ENCODE data around the gene PHRF1. TPM values are rescaled to one million over a fixed set of nuclear protein-coding genes. Genes with fewer than 3 reads are reported as not detected.

The PHRF1 gene
- total and polyA plus RNA-seq, 11 donors, result 11.6 to 21.3 (median 18.1) TPM

GRCh38 chr11:660281-660680, 84.0 kb downstream of the PHRF1 start:
- intact Hi-C loops (cut with DNase I), result loop anchor here in 5 of 10 donors (5.0 to 10.0 kb wide), 3 partner anchors 62 to 67 kb away; no protein-coding TSS in a partner anchor
- ATAC-seq, result no peak
- no peak for TF ChIP-seq POLR2A (IDR thresholded peaks at IDR 0.05)
- Histone ChIP-seq H3K27ac (no peak overlapping the region), H3K4me3 (no peak overlapping the region), H3K36me3 (peaks cover 0 to 66% (median 26%) of the 10 kb centered on the region in 9 donors), H3K27me3 (no peaks in the 10 kb centered on the region), H3K4me1 (peaks cover 0 to 2% (median 0%) of the 10 kb centered on the region in 12 donors), H3K9me3 (no peaks in the 10 kb centered on the region)
- 84 to 91% (median 87%) methylated on average over 14 to 19 of the region's 19 CpGs for WGBS, 4 donors
- no peak for DNase-seq

- Histone ChIP-seq H3K4me3 (no peak overlapping the region), H3K4me1 (peaks cover 0 to 7% (median 2%) of the 10 kb centered on the region in 12 donors), H3K36me3 (peaks cover 0 to 66% (median 28%) of the 10 kb centered on the region in 9 donors), H3K27me3 (no peaks in the 10 kb centered on the region), H3K9me3 (no peaks in the 10 kb centered on the region), H3K27ac (peak overlapping the region in 1 of 12 donors; percentile 3)
- DNase-seq (no peak), ATAC-seq (peak in 2 of 4 donors; percentile 22 to 27)
- TF ChIP-seq CTCF (IDR thresholded peaks at IDR 0.05) (no peak), POLR2A (IDR thresholded peaks at IDR 0.05) (no peak)
- 81 to 83% (median 83%) methylated on average over 17 to 19 of the region's 19 CpGs for WGBS, 4 donors
- intact Hi-C loops (cut with DNase I), result loop anchor here in 5 of 10 donors (5.0 to 10.0 kb wide), 3 partner anchors 61 to 66 kb away; no protein-coding TSS in a partner anchor
Observed at GRCh38 chr11:660681-661444, 84.6 kb downstream of the PHRF1 start.

MicroRNAs encoded within 50 kb of the gene (microRNA counts, 767-probe panel; counts per million panel counts)
- 71.6 to 1,525 counts per million in 2 donors for microRNA hsa-miR-210

Small RNA genes lying within 50 kb of the gene (microRNA-seq; reads per million reads assigned to microRNA genes)
- 142 to 377 (median 269) reads per million in 4 donors for gene MIR210

Other genes starting within 250 kb of the PHRF1 start
- gene B4GALNT4, start 207.0 kb upstream of the PHRF1 start, total RNA-seq, result 1 to 10 TPM in 2 of 9 donors, under 1 TPM in 5, not detected in 2; 0.28 to 1.9 (median 0.67) TPM
- gene B4GALNT4, start 207.0 kb upstream of the PHRF1 start, polyA plus RNA-seq, result under 1 TPM; 0.68 to 0.91 TPM
- 1 to 10 TPM in 5 of 9 donors, under 1 TPM in 4; 0.15 to 2.0 (median 1.0) TPM for gene PKP3, start 182.3 kb upstream of the PHRF1 start, total RNA-seq
- gene PKP3, start 182.3 kb upstream of the PHRF1 start, polyA plus RNA-seq, result under 1 TPM; 0.17 to 0.34 TPM
- gene SIGIRR, start 161.5 kb upstream of the PHRF1 start, total RNA-seq, result 10 to 100 TPM; 22.6 to 65.6 (median 30.4) TPM
- 100 to 1,000 TPM in 1 of 2 donors, 10 to 100 TPM in 1; 41.2 to 105 TPM for gene SIGIRR, start 161.5 kb upstream of the PHRF1 start, polyA plus RNA-seq
- gene ANO9, start 134.5 kb upstream of the PHRF1 start, total RNA-seq, result 1 to 10 TPM in 2 of 9 donors, under 1 TPM in 1, not detected in 6; 0.21 to 3.1 (median 2.7) TPM
- gene ANO9, start 134.5 kb upstream of the PHRF1 start, polyA plus RNA-seq, result under 1 TPM; 0.07 to 0.19 TPM
- gene PTDSS2, start 126.2 kb upstream of the PHRF1 start, total RNA-seq, result 10 to 100 TPM; 20.3 to 43.0 (median 25.7) TPM
- 10 to 100 TPM; 33.1 to 36.2 TPM for gene PTDSS2, start 126.2 kb upstream of the PHRF1 start, polyA plus RNA-seq
- 100 to 1,000 TPM; 132 to 247 (median 158) TPM for gene RNH1, start 69.2 kb upstream of the PHRF1 start, total RNA-seq
- 100 to 1,000 TPM in 1 of 2 donors, 10 to 100 TPM in 1; 58.2 to 207 TPM for gene RNH1, start 69.2 kb upstream of the PHRF1 start, polyA plus RNA-seq
- gene HRAS, start 40.9 kb upstream of the PHRF1 start, total RNA-seq, result 10 to 100 TPM; 44.0 to 65.4 (median 55.6) TPM
- 10 to 100 TPM; 83.3 to 99.3 TPM for gene HRAS, start 40.9 kb upstream of the PHRF1 start, polyA plus RNA-seq
- gene LRRC56, start 38.9 kb upstream of the PHRF1 start, total RNA-seq, result under 1 TPM in 7 of 9 donors, not detected in 2; 0.07 to 0.35 (median 0.20) TPM
- gene LRRC56, start 38.9 kb upstream of the PHRF1 start, polyA plus RNA-seq, result under 1 TPM; 0.19 to 0.30 TPM
- gene LMNTD2, start 15.7 kb upstream of the PHRF1 start, total RNA-seq, result 1 to 10 TPM in 2 of 9 donors, under 1 TPM in 5, not detected in 2; 0.10 to 1.6 (median 0.36) TPM
- under 1 TPM; 0.32 to 0.53 TPM for gene LMNTD2, start 15.7 kb upstream of the PHRF1 start, polyA plus RNA-seq
- gene RASSF7, start 15.5 kb upstream of the PHRF1 start, total RNA-seq, result 10 to 100 TPM in 1 of 9 donors, 1 to 10 TPM in 8; 1.1 to 15.5 (median 3.3) TPM
- gene RASSF7, start 15.5 kb upstream of the PHRF1 start, polyA plus RNA-seq, result 10 to 100 TPM in 1 of 2 donors, 1 to 10 TPM in 1; 5.7 to 12.5 TPM
- gene IRF7, start 39.5 kb downstream of the PHRF1 start, total RNA-seq, result 10 to 100 TPM in 7 of 9 donors, 1 to 10 TPM in 2; 5.5 to 30.6 (median 14.9) TPM
- 10 to 100 TPM in 1 of 2 donors, 1 to 10 TPM in 1; 9.5 to 21.1 TPM for gene IRF7, start 39.5 kb downstream of the PHRF1 start, polyA plus RNA-seq
- gene CDHR5, start 48.5 kb downstream of the PHRF1 start, total RNA-seq, result not detected
- gene CDHR5, start 48.5 kb downstream of the PHRF1 start, polyA plus RNA-seq, result under 1 TPM in 1 of 2 donors, not detected in 1; 0.07 TPM
- under 1 TPM in 1 of 9 donors, not detected in 8; 0.81 TPM for gene SCT, start 50.7 kb downstream of the PHRF1 start, total RNA-seq
- not detected for gene SCT, start 50.7 kb downstream of the PHRF1 start, polyA plus RNA-seq
- gene DRD4, start 60.8 kb downstream of the PHRF1 start, total RNA-seq, result 1 to 10 TPM in 1 of 9 donors, under 1 TPM in 5, not detected in 3; 0.20 to 1.0 (median 0.48) TPM
- gene DRD4, start 60.8 kb downstream of the PHRF1 start, polyA plus RNA-seq, result under 1 TPM in 1 of 2 donors, not detected in 1; 0.07 TPM
- gene DEAF1, start 118.8 kb downstream of the PHRF1 start, total RNA-seq, result 10 to 100 TPM; 11.8 to 25.6 (median 15.1) TPM
- 10 to 100 TPM; 14.3 to 17.8 TPM for gene DEAF1, start 118.8 kb downstream of the PHRF1 start, polyA plus RNA-seq
- gene TMEM80, start 119.3 kb downstream of the PHRF1 start, total RNA-seq, result 10 to 100 TPM in 7 of 9 donors, 1 to 10 TPM in 2; 8.9 to 18.2 (median 15.0) TPM
- gene TMEM80, start 119.3 kb downstream of the PHRF1 start, polyA plus RNA-seq, result 10 to 100 TPM in 1 of 2 donors, 1 to 10 TPM in 1; 8.0 to 14.9 TPM
- 10 to 100 TPM in 1 of 9 donors, 1 to 10 TPM in 7, under 1 TPM in 1; 0.72 to 15.5 (median 1.5) TPM for gene EPS8L2, start 129.8 kb downstream of the PHRF1 start, total RNA-seq
- gene EPS8L2, start 129.8 kb downstream of the PHRF1 start, polyA plus RNA-seq, result 1 to 10 TPM; 1.5 to 2.6 TPM
- gene TALDO1, start 171.0 kb downstream of the PHRF1 start, total RNA-seq, result 100 to 1,000 TPM in 5 of 9 donors, 10 to 100 TPM in 4; 80.5 to 145 (median 105) TPM
- gene TALDO1, start 171.0 kb downstream of the PHRF1 start, polyA plus RNA-seq, result 100 to 1,000 TPM in 1 of 2 donors, 10 to 100 TPM in 1; 66.9 to 123 TPM
- gene GATD1, start 201.0 kb downstream of the PHRF1 start, total RNA-seq, result 10 to 100 TPM; 13.4 to 30.8 (median 21.5) TPM
- gene GATD1, start 201.0 kb downstream of the PHRF1 start, polyA plus RNA-seq, result 10 to 100 TPM; 20.4 to 20.5 TPM
- gene CEND1, start 213.6 kb downstream of the PHRF1 start, total RNA-seq, result 1 to 10 TPM in 1 of 9 donors, under 1 TPM in 6, not detected in 2; 0.25 to 1.1 (median 0.37) TPM
- under 1 TPM; 0.46 to 0.50 TPM for gene CEND1, start 213.6 kb downstream of the PHRF1 start, polyA plus RNA-seq
- gene SLC25A22, start 221.8 kb downstream of the PHRF1 start, total RNA-seq, result 10 to 100 TPM in 1 of 9 donors, 1 to 10 TPM in 8; 2.1 to 12.8 (median 4.4) TPM
- 10 to 100 TPM in 1 of 2 donors, 1 to 10 TPM in 1; 2.6 to 12.7 TPM for gene SLC25A22, start 221.8 kb downstream of the PHRF1 start, polyA plus RNA-seq
- gene PIDD1, start 228.8 kb downstream of the PHRF1 start, total RNA-seq, result 10 to 100 TPM in 1 of 9 donors, 1 to 10 TPM in 8; 4.9 to 11.2 (median 6.6) TPM
- 10 to 100 TPM in 1 of 2 donors, 1 to 10 TPM in 1; 5.5 to 11.8 TPM for gene PIDD1, start 228.8 kb downstream of the PHRF1 start, polyA plus RNA-seq
- gene RPLP2, start 233.5 kb downstream of the PHRF1 start, total RNA-seq, result 1,000 to 10,000 TPM in 3 of 9 donors, 100 to 1,000 TPM in 6; 236 to 1,207 (median 933) TPM
- gene RPLP2, start 233.5 kb downstream of the PHRF1 start, polyA plus RNA-seq, result 1,000 to 10,000 TPM in 1 of 2 donors, 100 to 1,000 TPM in 1; 998 to 1,652 TPM
- 100 to 1,000 TPM; 141 to 348 (median 232) TPM for gene PNPLA2, start 242.4 kb downstream of the PHRF1 start, total RNA-seq
- gene PNPLA2, start 242.4 kb downstream of the PHRF1 start, polyA plus RNA-seq, result 100 to 1,000 TPM; 112 to 133 TPM

All from heart left ventricle (tissue), 16 donors.